ENCODE data around the gene ZMYND8. TPM values are rescaled to one million over a fixed set of nuclear protein-coding genes. Genes with fewer than 3 reads are reported as not detected.

Gene ZMYND8
- total and polyA plus RNA-seq, 2 donors (not counting 3 experiments of a cell fraction or from before 2014, with no cell fraction given) = 30.6 to 75.2 TPM

DNA sequence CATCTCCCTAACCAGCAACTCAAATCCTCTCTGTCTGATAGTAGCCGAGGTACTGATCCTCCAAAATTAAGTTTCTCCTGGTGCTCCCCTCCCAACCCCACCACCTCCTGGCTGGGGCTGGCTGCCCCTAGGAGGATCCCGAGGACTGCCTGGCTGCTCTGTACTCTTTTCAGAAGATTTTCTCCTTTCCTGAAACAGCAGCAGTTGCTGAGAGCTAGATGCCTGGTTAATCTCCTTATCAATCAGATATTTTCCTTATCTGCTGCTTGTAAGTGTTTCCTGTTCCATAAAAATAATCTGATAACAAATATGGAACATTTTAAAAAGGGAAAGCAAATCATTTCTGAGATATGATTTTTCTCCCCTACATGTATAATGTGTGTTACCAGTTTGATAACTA lies 52.8 kb downstream of the ZMYND8 start:
- FAIRE-seq = peak; percentile 62
- H3K9ac ChIP-seq (replicated peaks; ENCODE audit: extremely low read depth, insufficient read depth, low read length) = peak overlapping the region; percentile 8

DNA sequence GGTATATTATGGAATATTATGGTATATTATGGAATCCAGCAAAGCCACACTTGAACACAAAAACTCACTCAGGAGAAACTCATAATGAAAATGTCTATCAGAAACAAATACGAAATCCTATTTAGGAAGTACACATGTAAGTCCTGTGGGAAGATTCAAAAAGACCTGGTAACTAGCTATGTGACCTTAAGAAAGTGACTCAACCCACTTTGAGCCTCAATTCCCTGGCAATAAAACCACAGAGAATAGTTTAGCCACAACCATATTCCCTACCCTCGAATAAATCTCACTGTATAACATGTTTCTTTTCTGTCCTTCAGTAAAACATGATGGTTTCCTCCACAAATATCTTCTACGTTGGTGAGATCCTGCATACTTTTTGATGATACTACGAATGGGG lies 56.4 kb downstream of the ZMYND8 start:
- intact Hi-C loops (cut with micrococcal nuclease) = no loop called here
- no peaks in the 10 kb centered on the region for H4K20me1 ChIP-seq (replicated peaks; ENCODE audit: control insufficient read depth, extremely low read depth, insufficient read depth, low read length)
- no TSS peak for BruUV-seq (replicated peaks)
- H3K4me3 ChIP-seq (replicated peaks in 1 of 3; ENCODE audit: insufficient read depth in 1 of 3, low read depth in 1 of 3, low read length in 3 of 3) = no peak overlapping the region
- H3K4me2 ChIP-seq (ENCODE audit: insufficient read depth, low read length) = no peak overlapping the region
- no peaks in the 10 kb centered on the region for H3K9me1 ChIP-seq (replicated peaks; ENCODE audit: control insufficient read depth, extremely low read depth, insufficient read depth, low read length)
- ChIA-PET POLR2A (no interaction called here), CTCF (interaction anchor here (1.1 to 8.3 kb wide), 2 partner anchors 9 to 83 kb away, joined by 3 to 139 read pairs; no protein-coding TSS in a partner anchor)
- DNase-seq (ENCODE audit: low read depth, low spot score) (no peak), FAIRE-seq (no peak)
- no peak overlapping the region for H3K9ac ChIP-seq (replicated peaks; ENCODE audit: extremely low read depth, insufficient read depth, low read length)
- peaks cover 20% of the 10 kb centered on the region for H3K4me1 ChIP-seq (ENCODE audit: control insufficient read depth, extremely low read depth, insufficient read depth, low read length)
- H3K36me3 ChIP-seq (ENCODE audit: control insufficient read depth in 2 of 2, extremely low read depth in 1 of 2, insufficient read depth in 2 of 2, low read length in 2 of 2) = peaks cover 28 to 31% of the 10 kb centered on the region in 2 experiments
- no peak overlapping the region for H3K27ac ChIP-seq (ENCODE audit: insufficient read depth, low read depth, low read length)
- H3K79me2 ChIP-seq (ENCODE audit: control insufficient read depth, insufficient read depth, low read length) = peaks cover 45% of the 10 kb centered on the region
- no peaks in the 10 kb centered on the region for H3K27me3 ChIP-seq (ENCODE audit: control insufficient read depth in 2 of 2, insufficient read depth in 2 of 2, low read length in 2 of 2)
- TF ChIP-seq EZH2 (IDR thresholded peaks at IDR 0.05; ENCODE audit: borderline replicate concordance, low read depth, low read length, severe bottlenecking) (no peak), POLR2AphosphoS5 (IDR thresholded peaks at IDR 0.05; ENCODE audit: insufficient read depth, low read depth, low read length) (no peak)
- TF ChIP-seq, protein P1, sequence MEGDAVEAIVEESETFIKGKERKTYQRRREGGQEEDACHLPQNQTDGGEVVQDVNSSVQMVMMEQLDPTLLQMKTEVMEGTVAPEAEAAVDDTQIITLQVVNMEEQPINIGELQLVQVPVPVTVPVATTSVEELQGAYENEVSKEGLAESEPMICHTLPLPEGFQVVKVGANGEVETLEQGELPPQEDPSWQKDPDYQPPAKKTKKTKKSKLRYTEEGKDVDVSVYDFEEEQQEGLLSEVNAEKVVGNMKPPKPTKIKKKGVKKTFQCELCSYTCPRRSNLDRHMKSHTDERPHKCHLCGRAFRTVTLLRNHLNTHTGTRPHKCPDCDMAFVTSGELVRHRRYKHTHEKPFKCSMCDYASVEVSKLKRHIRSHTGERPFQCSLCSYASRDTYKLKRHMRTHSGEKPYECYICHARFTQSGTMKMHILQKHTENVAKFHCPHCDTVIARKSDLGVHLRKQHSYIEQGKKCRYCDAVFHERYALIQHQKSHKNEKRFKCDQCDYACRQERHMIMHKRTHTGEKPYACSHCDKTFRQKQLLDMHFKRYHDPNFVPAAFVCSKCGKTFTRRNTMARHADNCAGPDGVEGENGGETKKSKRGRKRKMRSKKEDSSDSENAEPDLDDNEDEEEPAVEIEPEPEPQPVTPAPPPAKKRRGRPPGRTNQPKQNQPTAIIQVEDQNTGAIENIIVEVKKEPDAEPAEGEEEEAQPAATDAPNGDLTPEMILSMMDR (IDR thresholded peaks at IDR 0.05; ENCODE audit: extremely low read depth in 1 of 2, insufficient read depth in 1 of 2, low read depth in 1 of 2, low read length in 2 of 2) = no peak
- dilution Hi-C loops (cut with MboI; ENCODE audit: extremely low pct_ligation_motif_present, low sequenced_read_pairs) = no loop called here
- H3K9me3 ChIP-seq (replicated peaks; ENCODE audit: control insufficient read depth, insufficient read depth, low read length) = no peaks in the 10 kb centered on the region
- H2AFZ ChIP-seq (ENCODE audit: low read depth, low read length) = no peak overlapping the region

More for the DNA sequence above, 52.8 kb downstream of the ZMYND8 start:
- DNase-seq (ENCODE audit: low read depth, low spot score) = no peak
- Histone ChIP-seq H3K4me1 (ENCODE audit: control insufficient read depth, extremely low read depth, insufficient read depth, low read length) (peaks cover 20% of the 10 kb centered on the region), H3K27ac (ENCODE audit: insufficient read depth, low read depth, low read length) (peak overlapping the region; percentile 19), H3K79me2 (ENCODE audit: control insufficient read depth, insufficient read depth, low read length) (peaks cover 53% of the 10 kb centered on the region), H3K9me3 (replicated peaks; ENCODE audit: control insufficient read depth, insufficient read depth, low read length) (no peaks in the 10 kb centered on the region), H2AFZ (ENCODE audit: low read depth, low read length) (no peak overlapping the region), H3K9me1 (replicated peaks; ENCODE audit: control insufficient read depth, extremely low read depth, insufficient read depth, low read length) (no peaks in the 10 kb centered on the region), H3K27me3 (ENCODE audit: control insufficient read depth in 2 of 2, insufficient read depth in 2 of 2, low read length in 2 of 2) (no peaks in the 10 kb centered on the region), H3K36me3 (ENCODE audit: control insufficient read depth in 2 of 2, extremely low read depth in 1 of 2, insufficient read depth in 2 of 2, low read length in 2 of 2) (peaks cover 11 to 15% of the 10 kb centered on the region in 2 experiments), H3K4me2 (ENCODE audit: insufficient read depth, low read length) (peak overlapping the region; percentile 17), H4K20me1 (replicated peaks; ENCODE audit: control insufficient read depth, extremely low read depth, insufficient read depth, low read length) (no peaks in the 10 kb centered on the region), H3K4me3 (replicated peaks in 1 of 3; ENCODE audit: insufficient read depth in 1 of 3, low read depth in 1 of 3, low read length in 3 of 3) (no peak overlapping the region)
- TF ChIP-seq, protein P1 (IDR thresholded peaks at IDR 0.05; ENCODE audit: extremely low read depth in 1 of 2, insufficient read depth in 1 of 2, low read depth in 1 of 2, low read length in 2 of 2) = peak in 1 of 2 donors; percentile 12
- TF ChIP-seq GATA2 (IDR thresholded peaks at IDR 0.05; ENCODE audit: insufficient read depth, insufficient read length, low read depth, low read length) (peak; percentile 76), POLR2A (IDR thresholded peaks at IDR 0.05; ENCODE audit: low read depth, low read length) (no peak)
- ChIA-PET POLR2A (interaction anchor here (0.6 to 2.2 kb wide), 7 partner anchors 13 to 80 kb away, joined by 3 to 12 read pairs (median 5); partner anchors contain the start of gene ZMYND8), CTCF (interaction anchor here (0.7 to 8.3 kb wide), 22 partner anchors 12 to 317 kb away, joined by 3 to 139 read pairs (median 4); no protein-coding TSS in a partner anchor)
- intact Hi-C loops (cut with micrococcal nuclease) (loop anchor here (1.0 kb wide), 1 partner anchor 81 kb away; no protein-coding TSS in a partner anchor), dilution Hi-C loops (cut with MboI; ENCODE audit: extremely low pct_ligation_motif_present, low sequenced_read_pairs) (no loop called here)
- no TSS peak for BruUV-seq (replicated peaks)

All from endothelial cell of umbilical vein (primary cell).